ENCODE data around the gene MAP4K2.

The MAP4K2 gene

GRCh38 chr11:64742087-64742888 lies 60.7 kb downstream of the MAP4K2 start:
- DNase-seq (ENCODE audit: low read depth in 4 of 4, low spot score in 1 of 4), result no peak

- no peak for DNase-seq (ENCODE audit: low read depth in 4 of 4, low spot score in 1 of 4)
These were observed 61.5 kb downstream of the MAP4K2 start for GRCh38 chr11:64741375-64742086.

DNA sequence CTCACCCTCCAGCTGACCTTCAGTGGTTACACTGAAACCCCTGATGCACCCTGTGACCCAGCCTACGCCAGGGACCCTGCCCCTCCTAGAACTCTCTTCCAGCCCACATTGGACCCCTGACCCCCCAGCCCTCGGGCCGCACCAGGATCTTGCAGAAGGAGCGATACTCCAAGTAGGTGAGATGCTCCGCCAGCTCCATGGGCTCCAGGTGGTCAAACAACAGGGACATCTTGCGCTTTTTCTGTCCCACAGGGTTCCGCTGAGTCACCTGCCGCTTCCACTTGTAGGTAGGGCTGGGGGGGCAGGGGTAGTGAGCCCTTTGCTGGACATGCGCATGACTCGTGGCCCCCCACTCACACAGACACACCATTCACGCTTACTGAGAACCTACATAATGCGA lies 63.1 kb downstream of the MAP4K2 start:
- no peak for DNase-seq (ENCODE audit: low read depth in 4 of 4, low spot score in 1 of 4)

DNA sequence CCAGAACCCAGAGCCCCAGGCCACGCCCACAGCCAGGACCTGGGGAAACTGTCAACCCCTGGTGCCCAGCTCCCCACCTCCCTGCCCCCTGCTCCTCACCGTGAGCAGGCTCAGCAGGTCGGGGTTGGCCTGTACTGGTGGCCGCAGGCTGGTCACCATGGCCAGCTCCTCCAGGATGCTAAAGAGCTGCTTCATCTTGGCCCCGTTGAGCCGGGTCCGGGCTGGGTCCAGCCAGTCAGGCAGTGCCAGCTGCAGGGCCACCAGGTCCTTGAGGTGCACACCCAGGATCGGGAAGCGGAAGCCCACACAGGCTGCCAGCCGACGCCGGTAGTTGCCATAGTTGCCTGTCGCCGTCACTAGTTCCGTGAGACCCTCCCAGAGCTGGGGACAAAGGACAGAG lies 66.4 kb downstream of the MAP4K2 start:
- DNase-seq (ENCODE audit: low read depth in 4 of 4, low spot score in 1 of 4), result no peak

- no peak for DNase-seq (ENCODE audit: low read depth in 4 of 4, low spot score in 1 of 4)
These were observed 67.2 kb downstream of the MAP4K2 start for GRCh38 chr11:64735725-64736259.

Data from stimulated activated CD4-positive, alpha-beta T cell treated with anti-CD3 and anti-CD28 coated beads, Interleukin-1b, Interleukin-23, amount 100 ng/mL, for 24 hours (primary cell).